ENCODE data around the gene CNNM1. TPM values are rescaled to one million over a fixed set of nuclear protein-coding genes. Genes with fewer than 3 reads are reported as not detected.

CNNM1 gene
- total and polyA plus RNA-seq, 4 donors, result 0.15 to 0.52 (median 0.19) TPM

DNA sequence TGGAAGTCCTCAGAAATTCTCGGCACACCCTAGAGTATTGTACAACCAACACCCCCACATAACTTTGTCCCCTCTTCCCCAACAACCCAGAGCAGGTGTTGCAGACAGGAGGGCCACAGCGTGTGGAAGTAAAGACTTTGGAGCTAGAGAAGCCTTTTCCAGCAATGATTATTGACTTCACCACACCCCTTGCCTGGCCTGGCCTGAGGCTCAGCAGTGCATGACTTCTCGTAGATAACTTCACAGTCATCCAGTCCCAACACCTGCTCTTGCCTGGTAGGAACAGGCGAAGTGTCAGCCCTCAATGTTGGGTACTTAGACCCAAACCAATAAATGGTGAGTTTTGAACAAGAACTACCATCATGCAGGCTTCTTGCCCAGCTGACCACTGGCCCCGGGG lies 64.5 kb downstream of the CNNM1 start:
- Histone ChIP-seq H3K4me3 (no peak overlapping the region), H3K4me1 (ENCODE audit: control insufficient read depth in 5 of 5, insufficient read depth in 5 of 5, low read length in 5 of 5) (peaks cover 0 to 4% (median 2%) of the 10 kb centered on the region in 5 donors)

DNA sequence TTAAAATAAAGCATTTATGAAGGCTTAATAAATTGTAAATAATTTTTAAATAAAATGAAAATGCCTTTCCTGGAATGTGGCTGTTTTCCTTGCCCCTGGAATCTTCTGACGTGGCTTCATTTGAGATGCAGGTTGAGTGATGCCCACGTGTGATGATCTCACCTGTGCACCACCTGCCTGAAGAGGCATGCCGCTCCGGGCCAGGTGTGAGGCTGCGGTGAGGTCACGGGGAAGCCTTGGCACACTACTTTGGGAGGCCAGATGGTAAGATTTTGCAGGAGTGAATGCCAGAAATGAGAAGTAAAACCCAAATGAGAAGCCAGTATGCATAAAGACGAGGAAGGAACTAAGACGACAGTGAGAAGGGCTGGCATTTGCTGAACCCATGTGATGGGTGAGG lies 65.1 kb downstream of the CNNM1 start:
- no peak for DNase-seq

More for the DNA sequence above, 64.5 kb downstream of the CNNM1 start:
- Histone ChIP-seq H3K27me3 (ENCODE audit: control insufficient read depth in 3 of 3, insufficient read depth in 3 of 3, low read length in 2 of 3) (no peaks in the 10 kb centered on the region), H3K9ac (ENCODE audit: insufficient read depth in 1 of 2, low read length in 2 of 2) (no peak overlapping the region), H3K9me3 (ENCODE audit: control insufficient read depth in 4 of 4, insufficient read depth in 3 of 4, low read length in 3 of 4) (no peaks in the 10 kb centered on the region), H3K27ac (ENCODE audit: low read depth in 1 of 2, low read length in 1 of 2) (no peak overlapping the region), H3K36me3 (ENCODE audit: control insufficient read depth in 4 of 4, insufficient read depth in 4 of 4, low read length in 4 of 4) (peaks cover 0 to 9% (median 6%) of the 10 kb centered on the region in 4 donors)
- TF ChIP-seq, protein P1, sequence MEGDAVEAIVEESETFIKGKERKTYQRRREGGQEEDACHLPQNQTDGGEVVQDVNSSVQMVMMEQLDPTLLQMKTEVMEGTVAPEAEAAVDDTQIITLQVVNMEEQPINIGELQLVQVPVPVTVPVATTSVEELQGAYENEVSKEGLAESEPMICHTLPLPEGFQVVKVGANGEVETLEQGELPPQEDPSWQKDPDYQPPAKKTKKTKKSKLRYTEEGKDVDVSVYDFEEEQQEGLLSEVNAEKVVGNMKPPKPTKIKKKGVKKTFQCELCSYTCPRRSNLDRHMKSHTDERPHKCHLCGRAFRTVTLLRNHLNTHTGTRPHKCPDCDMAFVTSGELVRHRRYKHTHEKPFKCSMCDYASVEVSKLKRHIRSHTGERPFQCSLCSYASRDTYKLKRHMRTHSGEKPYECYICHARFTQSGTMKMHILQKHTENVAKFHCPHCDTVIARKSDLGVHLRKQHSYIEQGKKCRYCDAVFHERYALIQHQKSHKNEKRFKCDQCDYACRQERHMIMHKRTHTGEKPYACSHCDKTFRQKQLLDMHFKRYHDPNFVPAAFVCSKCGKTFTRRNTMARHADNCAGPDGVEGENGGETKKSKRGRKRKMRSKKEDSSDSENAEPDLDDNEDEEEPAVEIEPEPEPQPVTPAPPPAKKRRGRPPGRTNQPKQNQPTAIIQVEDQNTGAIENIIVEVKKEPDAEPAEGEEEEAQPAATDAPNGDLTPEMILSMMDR (IDR thresholded peaks at IDR 0.05; ENCODE audit: control extremely low read depth, extremely low read depth), result no peak
- WGBS, 2 donors, result 87 to 90% methylated on average over 5 of the region's 5 CpGs
- DNase-seq, result no peak
- no peak for ATAC-seq (ENCODE audit: insufficient read depth, low FRiP score)

DNA sequence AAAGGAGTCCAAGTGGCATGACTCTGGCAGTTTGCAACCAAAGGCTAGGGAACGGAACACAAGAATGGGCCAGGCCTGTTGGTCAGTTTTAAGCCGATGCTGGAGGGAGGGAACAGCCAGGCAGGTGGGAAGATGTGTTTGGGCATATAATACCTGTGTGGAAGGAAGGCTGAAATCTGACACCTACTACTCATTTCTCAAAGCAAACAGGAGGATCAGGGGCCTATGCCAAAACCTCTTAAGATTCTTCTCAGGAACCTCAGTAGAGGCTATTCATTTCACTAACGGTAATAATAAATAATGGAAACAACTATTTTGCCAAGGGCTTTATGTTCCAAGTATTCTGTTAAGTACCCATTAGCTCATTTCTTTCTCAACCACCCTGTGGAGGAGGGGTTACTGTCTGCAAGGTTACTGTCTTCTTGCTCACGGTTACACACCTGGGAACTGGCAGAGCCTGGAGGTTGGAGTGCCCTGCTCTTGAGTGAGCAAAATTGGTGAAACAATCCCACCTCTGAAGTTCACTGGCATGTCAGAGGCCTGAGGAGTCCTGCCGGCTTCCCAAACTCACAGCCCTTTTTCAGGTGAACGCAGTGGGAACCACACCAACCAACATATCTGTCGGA lies 65.7 kb downstream of the CNNM1 start:
- 75 to 81% methylated on average over 7 of the region's 7 CpGs for WGBS, 2 donors
- no peak overlapping the region for H3K4me3 ChIP-seq
- peaks cover 0 to 4% (median 2%) of the 10 kb centered on the region in 5 donors for H3K4me1 ChIP-seq (ENCODE audit: control insufficient read depth in 5 of 5, insufficient read depth in 5 of 5, low read length in 5 of 5)
- H3K27me3 ChIP-seq (ENCODE audit: control insufficient read depth in 3 of 3, insufficient read depth in 3 of 3, low read length in 2 of 3), result no peaks in the 10 kb centered on the region
- no peak overlapping the region for H3K9ac ChIP-seq (ENCODE audit: insufficient read depth in 1 of 2, low read length in 2 of 2)
- peak overlapping the region in 1 of 2 donors; percentile 37 for H3K27ac ChIP-seq (ENCODE audit: low read depth in 1 of 2, low read length in 1 of 2)
- TF ChIP-seq, protein P1 (IDR thresholded peaks at IDR 0.05; ENCODE audit: control extremely low read depth, extremely low read depth), result no peak
- peak; percentile 55 for ATAC-seq (ENCODE audit: insufficient read depth, low FRiP score)
- H3K9me3 ChIP-seq (ENCODE audit: control insufficient read depth in 4 of 4, insufficient read depth in 3 of 4, low read length in 3 of 4), result no peaks in the 10 kb centered on the region
- DNase-seq, result peak in 2 of 3 donors; percentile 13 to 49
- peaks cover 4 to 19% (median 9%) of the 10 kb centered on the region in 4 donors for H3K36me3 ChIP-seq (ENCODE audit: control insufficient read depth in 4 of 4, insufficient read depth in 4 of 4, low read length in 4 of 4)

More for the DNA sequence above, 65.1 kb downstream of the CNNM1 start:
- no peak overlapping the region for H3K9ac ChIP-seq (ENCODE audit: insufficient read depth in 1 of 2, low read length in 2 of 2)
- no peaks in the 10 kb centered on the region for H3K9me3 ChIP-seq (ENCODE audit: control insufficient read depth in 4 of 4, insufficient read depth in 3 of 4, low read length in 3 of 4)
- no peak overlapping the region for H3K4me3 ChIP-seq
- peaks cover 0 to 4% (median 2%) of the 10 kb centered on the region in 5 donors for H3K4me1 ChIP-seq (ENCODE audit: control insufficient read depth in 5 of 5, insufficient read depth in 5 of 5, low read length in 5 of 5)
- H3K27ac ChIP-seq (ENCODE audit: low read depth in 1 of 2, low read length in 1 of 2), result peak overlapping the region in 1 of 2 donors; percentile 37
- no peaks in the 10 kb centered on the region for H3K27me3 ChIP-seq (ENCODE audit: control insufficient read depth in 3 of 3, insufficient read depth in 3 of 3, low read length in 2 of 3)
- H3K36me3 ChIP-seq (ENCODE audit: control insufficient read depth in 4 of 4, insufficient read depth in 4 of 4, low read length in 4 of 4), result peaks cover 0 to 14% (median 8%) of the 10 kb centered on the region in 4 donors
- ATAC-seq (ENCODE audit: insufficient read depth, low FRiP score), result no peak
- 63 to 66% methylated on average over 8 of the region's 8 CpGs for WGBS, 2 donors
- TF ChIP-seq, protein P1 (IDR thresholded peaks at IDR 0.05; ENCODE audit: control extremely low read depth, extremely low read depth), result no peak

All from lung (tissue), 12 donors.